GM18498 (cell line): ENCODE results near the gene SORBS2.

ENCODE experiments used
- ATAC-seq: cut with Tn5 transposase; IDR thresholded peaks from one replicate; pipeline ENCODE4 v1.9.1; 2021; ENCODE audit warnings: mild to moderate bottlenecking, moderate library complexity; ENCODE audit not compliant: unreplicated experiment

SORBS2 gene

DNA sequence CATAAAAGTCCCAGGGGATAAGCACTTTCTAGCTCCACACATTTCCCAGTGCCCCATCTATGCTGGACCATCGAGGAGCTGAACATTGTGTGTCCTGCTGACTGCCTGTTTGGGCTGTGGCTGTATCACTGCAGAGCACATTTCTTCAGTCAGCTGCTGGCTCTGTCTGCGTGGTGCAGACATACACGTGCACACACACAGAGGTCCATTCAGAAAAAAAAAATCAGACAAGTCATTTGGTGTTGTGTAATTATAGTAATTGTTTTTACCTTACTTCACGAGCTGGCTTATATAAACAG lies 275.6 kb downstream of the SORBS2 start:
- ATAC-seq: no peak

DNA sequence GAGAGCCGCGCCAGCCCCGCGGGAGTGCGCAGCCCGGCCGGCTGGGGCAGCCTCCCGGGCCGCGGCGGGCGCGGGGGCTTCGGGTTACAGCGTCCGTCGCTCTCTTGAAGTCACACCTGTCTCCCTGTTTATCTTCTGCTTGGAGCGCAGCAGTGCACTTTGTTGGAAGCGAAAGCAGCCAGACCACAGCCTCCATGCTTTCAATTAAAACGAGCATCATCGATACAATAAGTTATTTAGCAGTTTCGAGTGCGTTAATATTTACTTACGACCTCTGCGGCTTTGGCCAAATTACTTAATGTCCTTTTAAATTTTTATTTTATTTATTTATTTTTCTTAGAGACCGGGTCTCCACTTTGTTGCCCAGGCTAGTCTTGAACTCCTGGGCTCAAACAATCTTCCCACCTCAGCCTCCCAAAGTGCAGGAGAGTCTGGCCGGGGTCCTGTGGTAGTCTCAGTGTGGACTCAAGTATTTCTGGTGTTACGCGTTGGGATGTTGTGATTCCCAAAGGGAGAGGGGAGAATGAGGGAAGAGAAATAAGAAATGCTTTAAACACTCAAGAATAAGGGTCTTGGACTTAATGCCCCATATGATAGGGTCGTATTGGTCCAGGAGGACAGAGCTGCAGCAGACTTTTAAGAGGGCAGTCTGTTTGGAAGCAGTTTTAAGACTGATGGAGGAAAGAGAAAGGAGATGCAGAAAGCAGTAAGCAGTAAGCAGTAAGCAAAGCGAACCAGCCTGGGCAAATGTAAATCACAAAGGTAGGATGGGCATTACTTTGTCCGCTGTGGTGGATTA lies 276.2 kb downstream of the SORBS2 start:
- ATAC-seq: no peak
